GM12878 (cell line): Measurements from ENCODE around the gene GRIA4. TPM values are rescaled to one million over a fixed set of nuclear protein-coding genes. Genes with fewer than 3 reads are reported as not detected.
"Not testable (repeated sequence)": the region's sequence is repeated elsewhere in the genome, so short reads cannot be mapped to it uniquely, and the experiment has no call there.

ENCODE experiments used
- ATAC-seq: fragments of 200-7000 bp; cut with Tn5 transposase; 3 replicates; pipeline ENCODE4 v1.9.1; 2020; ENCODE audit warnings: mild to moderate bottlenecking, moderate library complexity
- BruUV-seq: library from RNA; stranded (reverse); fragments of 400-500 nt; replicated peaks from 2 replicates; lab custom pipeline; 2021; lab: Mats Ljungman, UMichigan
- CTCF ChIA-PET: fragments of 300-600 bp; sonication (Branson Sonifier 250); formaldehyde crosslinking; extraction: SDS; loops from one replicate; lab custom pipeline; 2021; ENCODE audit warnings: inconsistent platforms; lab: Yijun Ruan, JAX
- POLR2A ChIA-PET: fragments of 350-600 bp; formaldehyde crosslinking; extraction: SDS; loops from one replicate; lab custom pipeline; 2021; ENCODE audit warnings: inconsistent platforms; lab: Charles Lee
- RAD21 ChIA-PET: fragments of 300-600 bp; sonication (Branson Sonifier 250); formaldehyde crosslinking; loops from one replicate; lab custom pipeline; 2023; ENCODE audit warnings: antibody characterized with exemption; ENCODE audit not compliant: unreplicated experiment; lab: Charles Lee
- SMC1A ChIA-PET: fragments of 300-600 bp; sonication (Branson Sonifier 250); formaldehyde crosslinking; loops from one replicate; lab custom pipeline; 2023; ENCODE audit not compliant: unreplicated experiment, uncharacterized antibody; lab: Charles Lee
- DNase-seq: peaks from one replicate; pipeline ENCODE4 v3.0.0-alpha.2; 2011; ENCODE audit warnings: low read depth, low spot score
- FAIRE-seq: peaks from 3 replicates; lab custom pipeline; 2011; peaks lifted over from hg19 to GRCh38; lab: Jason Lieb, UNC
- H2AFZ ChIP-seq: 2 replicates; pipeline ENCODE4 v1.6.0; 2011; ENCODE audit warnings: low read depth, low read length, control low read depth; ENCODE audit not compliant: control insufficient read depth
- H3K27ac ChIP-seq: 2 replicates; pipeline ENCODE4 v1.5.1; 2011; ENCODE audit warnings: control low read depth; ENCODE audit not compliant: control insufficient read depth, insufficient read depth
- H3K27me3 ChIP-seq, 2 experiments: replicated peaks in 1 of 2; 2 replicates each; pipeline versions ENCODE4 v1.6.0 to v1.6.1; 2011; ENCODE audit warnings: low read length in 1 of 2; ENCODE audit not compliant: control insufficient read depth in 2 of 2, insufficient read depth in 2 of 2
- H3K36me3 ChIP-seq, 2 experiments: 2 replicates each; pipeline ENCODE4 v1.5.1; 2011; ENCODE audit warnings: low read length in 1 of 2; ENCODE audit not compliant: control insufficient read depth in 2 of 2, insufficient read depth in 2 of 2
- H3K4me1 ChIP-seq: 2 replicates; pipeline ENCODE4 v1.6.1; 2011; ENCODE audit warnings: mild to moderate bottlenecking, low read length, moderate library complexity, mixed read lengths; ENCODE audit not compliant: control insufficient read depth, insufficient read depth
- H3K4me2 ChIP-seq: 2 replicates; pipeline ENCODE4 v1.6.0; 2011; ENCODE audit warnings: control low read depth; ENCODE audit not compliant: control insufficient read depth, insufficient read depth
- H3K4me3 ChIP-seq: fragments of 200-600 bp; sonication (generic); 2 replicates; pipeline ENCODE4 v1.5.1; 2016
- H3K79me2 ChIP-seq: 2 replicates; pipeline ENCODE4 v1.6.0; 2011; ENCODE audit warnings: low read length; ENCODE audit not compliant: control insufficient read depth, insufficient read depth
- H3K9ac ChIP-seq: 2 replicates; pipeline ENCODE4 v1.8.0; 2011; ENCODE audit warnings: low read length, control low read depth, mixed read lengths; ENCODE audit not compliant: control insufficient read depth, insufficient read depth
- H3K9me3 ChIP-seq: replicated peaks from 3 replicates; pipeline ENCODE4 v1.5.1; 2011; ENCODE audit warnings: mild to moderate bottlenecking, low read length; ENCODE audit not compliant: control insufficient read depth, insufficient read depth
- H4K20me1 ChIP-seq: 2 replicates; pipeline ENCODE4 v1.6.0; 2011; ENCODE audit not compliant: control insufficient read depth, insufficient read depth
- BMI1 ChIP-seq: fragments of 450-650 bp; IDR thresholded peaks from 2 replicates; pipeline ENCODE4 v1.6.1; 2016; ENCODE audit warnings: mild to moderate bottlenecking, moderate library complexity, borderline replicate concordance
- CHD2 ChIP-seq: IDR thresholded peaks from 2 replicates; pipeline ENCODE4 v1.6.1; 2011; ENCODE audit warnings: low read depth, low read length, improper control_type of control experiment, borderline replicate concordance
- FOXM1 ChIP-seq: IDR thresholded peaks from 2 replicates; pipeline ENCODE4 v1.6.1; 2012; ENCODE audit warnings: low read depth, mild to moderate bottlenecking, inconsistent platforms, low read length, moderate library complexity
- HSF1 ChIP-seq: fragments of 150-350 bp; IDR thresholded peaks from 2 replicates; pipeline ENCODE4 v1.6.1; 2014; ENCODE audit warnings: mild to moderate bottlenecking, low read depth, low read length
- IRF4 ChIP-seq: IDR thresholded peaks from 2 replicates; pipeline ENCODE4 v1.6.1; 2011; ENCODE audit warnings: low read depth, low read length
- JUNB ChIP-seq: IDR thresholded peaks from 2 replicates; pipeline ENCODE4 v1.6.1; 2016; ENCODE audit warnings: antibody characterized with exemption, mild to moderate bottlenecking
- MYB ChIP-seq: fragments of 150-350 bp; IDR thresholded peaks from 2 replicates; pipeline ENCODE4 v1.6.1; 2014; ENCODE audit warnings: mild to moderate bottlenecking, low read depth, low read length, borderline replicate concordance
- NBN ChIP-seq: fragments of 450-650 bp; IDR thresholded peaks from 2 replicates; pipeline ENCODE4 v1.6.1; 2016
- NFYB ChIP-seq: IDR thresholded peaks from 2 replicates; pipeline ENCODE4 v1.6.1; 2011; ENCODE audit warnings: low read depth, mild to moderate bottlenecking, low read length, improper control_type of control experiment, moderate library complexity; ENCODE audit not compliant: insufficient read depth
- RB1 ChIP-seq: fragments of 450-650 bp; formaldehyde crosslinking; IDR thresholded peaks from 2 replicates; pipeline ENCODE4 v1.6.1; 2017; ENCODE audit warnings: mild to moderate bottlenecking, borderline replicate concordance
- SMAD5 ChIP-seq: IDR thresholded peaks from 2 replicates; pipeline ENCODE4 v1.6.1; 2016; ENCODE audit warnings: antibody characterized with exemption, low read depth
- SREBF2 ChIP-seq: IDR thresholded peaks from 2 replicates; pipeline ENCODE4 v1.6.1; 2012; ENCODE audit warnings: mild to moderate bottlenecking, low read length
- TCF7 ChIP-seq: IDR thresholded peaks from 2 replicates; pipeline ENCODE4 v1.6.1; 2014; ENCODE audit warnings: antibody characterized with exemption, borderline replicate concordance
- USF2 ChIP-seq: IDR thresholded peaks from 2 replicates; pipeline ENCODE4 v1.6.1; 2011; ENCODE audit warnings: low read depth, low read length, improper control_type of control experiment, borderline replicate concordance
- ZZZ3 ChIP-seq: IDR thresholded peaks from 2 replicates; pipeline ENCODE4 v1.6.1; 2011; ENCODE audit warnings: low read depth; ENCODE audit not compliant: control insufficient read depth, insufficient read length
- WGBS: methylation state at CpG from one replicate; pipeline ENCODE4 v1.1.6; 2016; ENCODE audit warnings: low lambda C conversion rate; ENCODE audit not compliant: insufficient replicate concordance, insufficient coverage; ENCODE audit errors: missing lambda C conversion rate; 5-methylcytosine and 5-hydroxymethylcytosine counted together
- in situ Hi-C: fragments of 300-500 bp; cut with MboI; formaldehyde crosslinking; loops from 9 replicates; pipeline ENCODE4 v1.14.3; 2018; ENCODE audit warnings: mixed read lengths
- intact Hi-C: fragments of 100-400 bp; cut with micrococcal nuclease; formaldehyde crosslinking; loops from one replicate; pipeline ENCODE4 v1.14.2; 2022; ENCODE audit not compliant: unreplicated experiment
- polyA plus RNA-seq, 11 experiments: library from polyadenylated mRNA; depleted of rRNA in 4 of 11; unstranded in 6 of 11; stranded (reverse) in 5 of 11; fragments of >200 nt; fragmentation: Nextera tagmentation in 4 of 11; fragmentation: Illumina TruSeq in 1 of 11; extraction: Ambion mirVana in 4 of 11; extraction: Trizol in 1 of 11; gene quantifications; 1 replicate in 1 of 11; 2 replicates in 10 of 11; pipeline versions ENCODE4 v1.2.1 to v1.2.3, GENCODE V29; 2011 to 2016; ENCODE audit warnings: inconsistent platforms in 2 of 11, missing spikeins in 2 of 11, low read depth in 1 of 11
- total RNA-seq, 4 experiments: library from RNA; depleted of rRNA in 3 of 4; stranded (reverse); fragments of >200 nt in 3 of 4; fragmentation: Illumina TruSeq in 1 of 4; extraction: Trizol in 1 of 4; gene quantifications; 2 replicates each; pipeline versions ENCODE4 v1.2.1 to v1.2.3, GENCODE V29; 2013 to 2021
- TF ChIP-seq, protein P1 (sequence below): IDR thresholded peaks from 2 replicates; pipeline ENCODE4 v1.6.1; 2011; ENCODE audit warnings: low read depth, mild to moderate bottlenecking, low read length, moderate library complexity, borderline replicate concordance; ENCODE audit errors: extremely low read depth

The GRIA4 gene
- total and polyA plus RNA-seq, 10 of the 15 experiments (the other 5 are each of a cell fraction or from before 2014, with no cell fraction given), result 0.04 TPM; not detected in 9

DNA sequence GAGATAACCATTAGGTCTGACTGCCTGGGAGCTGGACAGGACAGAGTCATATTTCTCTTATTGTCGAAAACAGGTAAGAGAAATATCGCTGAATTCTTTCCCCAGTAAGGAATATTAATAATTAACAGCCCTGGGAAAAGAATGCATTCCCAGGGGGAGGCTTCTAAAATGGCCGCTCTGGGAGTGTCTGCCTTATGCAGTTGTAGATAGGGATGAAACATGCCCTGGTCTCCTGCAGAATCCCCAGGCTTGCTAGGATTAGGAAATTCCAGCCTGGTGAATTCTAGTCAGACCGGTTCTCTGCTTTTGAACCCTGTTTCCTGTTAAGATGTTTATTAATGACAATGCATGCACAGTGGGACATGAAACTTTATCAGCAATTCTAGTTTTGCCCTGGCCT is 393.2 kb downstream of the GRIA4 start:
- H3K36me3 ChIP-seq, H3K27ac ChIP-seq, H3K27me3 ChIP-seq, H2AFZ ChIP-seq, RAD21 ChIA-PET, H3K9ac ChIP-seq, H3K79me2 ChIP-seq, H3K4me3 ChIP-seq, H3K4me1 ChIP-seq, H3K4me2 ChIP-seq, H4K20me1 ChIP-seq, ATAC-seq, FAIRE-seq, SMC1A ChIA-PET, intact Hi-C loops, in situ Hi-C loops, BruUV-seq, DNase-seq, H3K9me3 ChIP-seq, POLR2A ChIA-PET: not testable (repeated sequence)
- CTCF ChIA-PET, result interaction anchor here (0.7 kb wide), 1 partner anchor 130 kb away, joined by 3 read pairs; no protein-coding TSS in a partner anchor
- WGBS, result 100% methylated on average over 4 of the region's 4 CpGs

- RAD21 ChIA-PET, result no interaction called here
- FAIRE-seq, result no peak
- Histone ChIP-seq H3K9ac (no peak overlapping the region), H2AFZ (no peak overlapping the region), H3K4me2 (no peak overlapping the region), H3K79me2 (peaks cover 17% of the 10 kb centered on the region), H3K27me3 (no peaks in the 10 kb centered on the region), H3K9me3 (peaks cover 1% of the 10 kb centered on the region; the same call in 1 of the 3 replicates), H3K4me3 (no peak overlapping the region), H4K20me1 (no peaks in the 10 kb centered on the region), H3K27ac (no peak overlapping the region), H3K4me1 (no peaks in the 10 kb centered on the region), H3K36me3 (peaks cover 5 to 18% of the 10 kb centered on the region in 2 experiments)
- TF ChIP-seq FOXM1 (no peak), MYB (no peak), NBN (no peak), IRF4 (no peak), NFYB (no peak), TCF7 (no peak), USF2 (no peak), HSF1 (no peak), BMI1 (no peak), RB1 (no peak), SREBF2 (no peak), SMAD5 (no peak), JUNB (no peak), CHD2 (no peak), ZZZ3 (no peak)
- TF ChIP-seq, protein P1, sequence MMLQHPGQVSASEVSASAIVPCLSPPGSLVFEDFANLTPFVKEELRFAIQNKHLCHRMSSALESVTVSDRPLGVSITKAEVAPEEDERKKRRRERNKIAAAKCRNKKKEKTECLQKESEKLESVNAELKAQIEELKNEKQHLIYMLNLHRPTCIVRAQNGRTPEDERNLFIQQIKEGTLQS, result no peak
- SMC1A ChIA-PET, result interaction anchor here (1.1 kb wide), 1 partner anchor 11 kb away, joined by 3 read pairs; no protein-coding TSS in a partner anchor
- DNase-seq, result no peak
- intact Hi-C loops, result no loop called here
- POLR2A ChIA-PET, result no interaction called here
- BruUV-seq, result no TSS peak
- WGBS, result 98% methylated on average over 2 of the region's 2 CpGs
- CTCF ChIA-PET, result no interaction called here
- in situ Hi-C loops, result no loop called here
- ATAC-seq, result no peak
Observed at GRCh38 chr11:106011481-106011880, 401.6 kb downstream of the GRIA4 start.
